ENCODE measurements around the gene LEMD2.

Gene LEMD2

DNA sequence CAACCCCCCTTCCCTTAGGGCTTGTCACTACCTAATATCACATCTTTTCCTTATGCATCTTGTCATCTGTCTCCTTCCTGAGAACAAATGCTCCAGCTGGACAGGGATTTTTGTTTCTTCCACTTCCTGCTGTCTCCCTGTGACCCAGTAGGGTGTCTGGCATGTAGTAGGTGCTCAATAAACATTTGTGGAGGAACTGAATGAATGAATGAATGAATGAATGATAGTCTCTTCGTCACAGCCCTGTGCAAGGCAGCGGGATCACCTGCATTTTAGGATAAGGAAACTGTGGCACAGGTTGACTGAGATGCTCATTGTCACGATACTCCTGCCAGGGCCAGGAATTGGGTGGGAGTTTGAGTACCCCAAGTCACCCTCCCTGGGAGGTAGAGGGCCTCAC lies 14.2 kb downstream of the LEMD2 start:
- DNase-seq (ENCODE audit: low read depth in 2 of 2), result no peak

DNA sequence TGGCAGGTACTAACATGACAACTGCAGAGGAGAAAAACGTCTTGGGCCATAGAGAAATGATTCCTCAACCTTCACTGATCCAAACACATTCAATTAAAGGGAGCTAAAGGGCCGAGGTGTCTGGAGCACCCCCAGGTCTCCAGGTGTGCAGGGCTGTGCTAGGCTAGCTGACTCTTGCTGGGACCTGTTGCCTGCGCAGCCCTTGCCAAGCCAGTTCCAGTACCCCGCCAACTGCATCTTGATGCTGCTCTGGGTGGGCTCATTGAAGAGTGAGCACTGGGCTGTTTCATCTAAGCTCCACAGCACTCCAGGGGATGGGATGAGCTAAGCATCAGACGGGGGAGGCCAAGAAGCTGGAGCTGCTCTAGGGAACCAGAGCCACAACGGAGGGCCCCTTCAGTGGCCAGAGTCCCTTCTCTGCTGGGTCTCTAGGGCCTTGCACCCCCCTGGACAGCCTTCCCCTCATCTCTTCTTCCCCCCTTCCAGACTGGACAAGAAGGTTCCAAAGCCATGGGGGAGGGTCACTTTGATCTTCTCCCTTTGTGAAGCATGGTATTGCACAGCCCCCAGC lies 15.9 kb downstream of the LEMD2 start:
- DNase-seq (ENCODE audit: low read depth in 2 of 2), result no peak

DNA sequence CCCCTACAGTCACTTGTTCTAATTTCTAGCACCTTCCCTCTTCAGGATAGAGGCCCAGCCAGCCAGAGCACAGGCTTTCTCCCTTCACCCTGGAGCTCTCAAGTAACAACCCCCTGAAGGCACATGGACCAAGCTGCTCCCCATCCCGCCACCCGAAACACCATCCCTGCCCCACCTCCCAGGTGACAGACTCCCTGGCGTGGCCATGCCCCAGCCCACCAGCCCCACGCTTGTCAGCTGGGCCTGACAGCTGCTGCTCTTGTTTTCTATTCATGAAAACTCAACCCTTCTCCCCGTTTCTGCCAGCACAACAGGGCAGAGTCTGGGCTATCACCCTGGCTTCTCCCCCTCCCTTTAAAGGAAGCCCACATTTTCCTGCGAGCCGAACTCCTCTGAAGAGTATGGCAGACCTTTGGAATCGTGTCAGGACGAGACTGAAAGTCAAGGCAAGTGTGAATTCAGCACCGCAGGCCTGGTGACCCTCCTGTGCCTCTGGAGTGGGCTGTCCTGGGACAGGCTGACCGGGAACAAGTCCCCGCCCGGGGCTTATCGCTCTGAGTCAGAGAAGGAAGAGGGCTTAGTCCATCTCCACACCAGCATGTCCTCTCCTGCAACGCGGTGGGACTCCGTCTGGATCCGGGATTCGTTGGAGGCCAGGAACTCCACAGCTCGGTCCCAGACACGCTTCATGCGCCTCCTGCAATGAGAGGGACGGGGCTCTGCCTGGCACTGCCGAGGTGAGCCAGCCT lies 16.7 kb downstream of the LEMD2 start:
- DNase-seq (ENCODE audit: low read depth in 2 of 2), result no peak

DNA sequence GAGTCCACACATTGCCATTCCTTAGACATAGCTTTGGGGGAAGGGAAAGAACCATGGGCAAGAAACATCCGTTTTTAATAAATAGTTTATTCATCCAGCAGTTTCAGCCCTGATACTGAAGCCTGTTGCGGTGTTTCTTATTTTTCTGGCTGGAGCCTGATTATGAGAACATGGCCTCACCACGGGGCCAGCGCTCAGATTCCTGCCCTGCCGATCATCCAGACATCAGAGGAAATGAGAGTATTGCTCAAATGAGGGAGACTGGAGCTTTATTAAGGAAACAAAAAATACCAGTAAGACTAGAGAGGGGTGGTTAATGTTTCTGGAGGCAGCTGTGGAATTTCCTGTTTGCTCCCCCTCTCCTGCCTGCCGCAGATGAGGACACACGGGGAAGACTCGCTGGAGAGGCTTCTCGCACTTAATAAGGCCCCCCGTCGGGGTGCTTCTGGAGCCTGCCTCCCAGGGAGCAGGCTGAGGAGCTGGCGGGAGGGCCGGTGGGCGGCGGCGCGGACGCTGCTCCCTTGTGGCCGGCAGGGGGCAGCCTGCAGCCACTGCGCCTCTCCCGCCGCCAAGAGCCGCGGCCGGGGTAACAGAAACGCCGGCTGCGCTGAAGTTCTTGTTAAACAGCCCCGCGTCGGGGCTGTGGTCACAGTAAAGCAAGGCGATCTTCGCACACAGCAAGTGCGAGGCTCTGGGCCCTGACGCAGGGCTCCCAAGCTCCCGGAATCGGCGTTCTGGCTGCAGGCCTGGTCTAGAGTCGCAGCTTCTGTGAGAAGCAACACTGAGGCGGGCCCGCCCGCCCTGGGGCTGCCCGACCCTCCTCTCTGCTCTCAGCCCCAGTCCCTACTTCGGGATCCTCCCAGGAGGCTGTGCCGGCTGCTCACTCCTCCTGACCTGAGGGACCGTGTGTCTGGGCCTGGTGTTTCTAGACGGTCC lies 17.5 kb downstream of the LEMD2 start:
- DNase-seq (ENCODE audit: low read depth in 2 of 2), result peak; percentile 23 to 27

DNA sequence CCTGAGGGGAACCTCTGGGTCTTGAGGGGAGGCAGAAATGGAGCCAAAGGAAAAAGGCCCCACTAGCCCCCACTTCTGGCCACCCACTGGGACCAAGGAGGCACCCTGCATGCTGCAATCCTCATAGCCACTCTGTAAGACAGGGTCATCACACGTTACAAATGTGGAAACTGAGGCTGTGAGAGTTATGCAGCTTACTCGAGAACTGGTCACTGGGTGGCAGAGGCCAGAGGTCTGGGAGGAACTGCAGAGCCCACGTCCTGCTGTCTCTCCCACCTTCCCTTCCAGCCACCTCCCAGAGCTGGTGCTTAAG lies 18.1 kb downstream of the LEMD2 start:
- no peak for DNase-seq (ENCODE audit: low read depth in 2 of 2)

DNA sequence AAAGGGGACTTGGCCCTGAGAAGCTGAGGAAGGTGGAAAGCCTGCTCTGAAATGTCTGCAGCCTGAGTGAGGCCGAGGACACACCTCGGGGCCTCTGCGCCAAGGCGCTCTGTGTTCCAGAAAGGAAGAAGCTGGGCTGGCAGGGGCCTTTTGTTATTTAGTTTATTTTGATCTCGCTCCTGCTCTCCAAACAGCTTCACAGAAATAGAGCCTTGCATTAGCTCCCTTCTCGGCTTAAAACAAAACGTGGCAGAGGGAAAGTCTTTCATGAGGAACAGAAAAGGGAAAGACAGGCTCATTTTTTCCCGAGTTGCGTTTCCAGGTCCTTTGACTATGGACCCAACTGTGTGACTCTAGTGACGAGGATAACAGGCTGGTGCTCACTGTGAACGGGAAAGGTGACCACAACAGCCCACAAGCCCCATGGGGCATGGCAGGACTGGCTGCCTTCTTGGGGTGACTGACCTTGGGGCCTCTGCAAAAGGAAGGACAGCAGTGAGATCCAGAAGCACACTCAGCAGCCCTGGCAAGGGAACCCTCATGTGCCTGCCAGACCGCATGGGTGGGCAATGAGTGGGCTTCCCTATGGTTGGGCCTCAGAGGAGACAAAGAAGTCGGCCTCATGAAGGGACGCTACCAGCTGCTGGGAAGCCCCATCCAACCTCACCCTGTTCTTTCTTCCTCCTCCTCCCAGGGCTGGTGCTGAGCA lies 18.7 kb downstream of the LEMD2 start:
- DNase-seq (ENCODE audit: low read depth in 2 of 2), result no peak

DNA sequence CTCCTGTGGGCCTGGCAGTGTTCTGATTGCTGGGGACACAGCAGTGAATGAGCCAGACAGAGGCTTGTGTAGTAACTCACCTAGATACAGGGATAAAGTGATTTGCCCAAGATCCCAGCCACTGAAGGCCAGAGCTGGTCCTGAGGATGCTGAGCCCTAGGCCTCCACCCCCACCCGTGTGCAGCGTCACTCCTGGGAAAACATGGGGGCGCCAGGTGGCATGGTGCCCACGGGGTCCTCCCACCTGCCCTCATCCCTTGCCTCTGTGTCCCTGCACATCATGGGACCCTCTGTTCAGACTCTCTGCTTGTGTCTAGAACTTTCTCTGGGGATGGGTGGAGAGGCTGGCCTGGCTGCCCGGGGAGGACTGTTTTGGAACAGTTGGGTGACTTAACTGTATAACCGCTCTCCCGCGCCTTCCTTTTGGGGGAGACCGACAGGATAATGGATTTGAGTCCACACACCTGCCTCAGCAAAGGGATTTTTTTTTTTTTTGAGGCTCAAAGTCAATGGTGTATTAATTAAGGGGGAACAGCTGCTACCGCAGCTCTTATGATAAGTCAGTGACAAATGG lies 19.6 kb downstream of the LEMD2 start:
- no peak for DNase-seq (ENCODE audit: low read depth in 2 of 2)

DNA sequence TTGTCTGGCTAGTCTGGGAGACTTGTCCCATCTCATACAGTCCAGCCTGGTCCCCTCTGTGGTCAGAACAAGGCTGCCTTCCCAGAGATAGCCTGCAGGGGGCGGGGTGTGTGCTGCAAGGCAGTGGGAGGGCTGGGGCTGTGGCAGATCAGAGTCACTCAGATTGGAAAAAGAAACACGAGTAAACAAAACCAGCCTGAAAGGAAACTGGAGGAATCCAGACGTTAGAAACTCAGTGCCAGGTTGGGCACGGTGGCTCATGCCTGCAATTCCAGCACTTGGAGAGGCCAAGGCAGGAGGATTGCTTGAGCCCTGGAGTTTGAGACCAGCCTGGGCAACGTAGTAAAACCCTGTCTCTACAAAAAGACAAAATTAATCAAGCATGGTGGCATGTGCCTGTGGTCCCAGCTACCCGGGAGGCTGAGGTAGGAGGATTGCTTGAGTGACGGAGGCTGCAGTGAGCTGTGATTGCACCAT lies 20.2 kb downstream of the LEMD2 start:
- DNase-seq (ENCODE audit: low read depth in 2 of 2), result peak; percentile 32 to 34

DNA sequence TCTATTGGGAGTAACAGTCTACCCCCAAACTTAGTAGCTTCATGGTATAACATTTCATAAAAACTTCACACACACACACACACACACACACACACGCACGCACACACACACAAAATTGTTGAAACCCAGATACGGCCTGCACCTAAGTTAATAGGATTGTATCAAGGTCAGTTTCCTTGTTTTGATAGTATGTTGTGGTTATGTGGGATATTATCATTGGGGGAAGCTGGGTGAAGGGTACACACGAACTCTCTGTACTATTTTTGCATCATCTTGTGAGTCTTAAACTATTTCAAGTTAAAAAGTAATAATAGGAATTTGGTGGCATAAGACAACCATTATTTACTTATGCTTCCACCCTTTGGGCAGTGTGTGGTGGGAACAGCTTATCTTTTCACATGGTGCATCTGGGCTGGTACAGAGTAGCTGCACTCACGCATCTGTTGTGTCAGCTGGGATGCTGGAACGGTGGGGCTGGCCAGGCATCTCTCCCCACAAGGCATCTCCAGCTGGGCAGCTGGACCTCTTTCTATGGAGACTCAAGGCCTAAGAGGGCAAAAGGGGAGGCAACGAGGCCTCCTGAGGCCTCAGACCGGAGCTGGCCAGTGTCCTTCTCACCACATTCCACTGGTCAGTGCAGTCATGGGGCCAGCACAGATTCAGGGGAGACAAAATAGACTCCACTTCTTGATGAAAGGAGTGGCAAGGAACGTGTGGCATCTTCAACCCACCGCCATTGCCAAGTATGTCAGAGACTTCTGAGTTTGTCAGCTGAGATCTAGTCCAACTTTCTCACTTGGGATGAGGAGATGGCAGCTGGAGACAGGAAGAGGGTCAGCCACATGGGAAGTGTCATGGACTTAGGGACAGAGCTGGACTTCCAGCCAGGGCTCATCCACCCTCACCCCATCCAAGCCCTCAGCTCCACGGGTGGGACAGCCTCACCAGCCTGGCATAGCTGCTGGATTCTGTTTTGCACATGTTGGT lies 21.7 kb downstream of the LEMD2 start:
- no peak for DNase-seq (ENCODE audit: low read depth in 2 of 2)

DNA sequence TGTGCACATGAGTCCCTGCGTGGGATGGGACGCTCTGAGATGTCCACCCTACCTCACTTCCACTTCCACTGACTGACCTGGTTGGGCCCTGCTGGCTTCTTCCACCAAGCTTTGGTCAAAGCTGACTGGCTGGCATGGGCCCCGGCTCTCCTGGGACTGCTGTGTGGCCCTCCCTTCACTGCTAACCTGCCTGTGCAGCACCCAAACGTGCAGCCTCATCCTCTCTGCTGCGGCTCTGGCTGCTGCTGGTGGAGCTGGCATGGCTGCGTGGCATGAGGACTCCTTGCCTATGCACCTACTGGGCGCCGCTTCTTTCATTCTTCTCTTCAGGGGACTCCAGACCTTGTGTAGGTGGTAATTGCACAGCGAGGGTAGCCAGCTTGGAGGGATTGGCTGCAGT lies 23.6 kb downstream of the LEMD2 start:
- no peak for DNase-seq (ENCODE audit: low read depth in 2 of 2)

DNA sequence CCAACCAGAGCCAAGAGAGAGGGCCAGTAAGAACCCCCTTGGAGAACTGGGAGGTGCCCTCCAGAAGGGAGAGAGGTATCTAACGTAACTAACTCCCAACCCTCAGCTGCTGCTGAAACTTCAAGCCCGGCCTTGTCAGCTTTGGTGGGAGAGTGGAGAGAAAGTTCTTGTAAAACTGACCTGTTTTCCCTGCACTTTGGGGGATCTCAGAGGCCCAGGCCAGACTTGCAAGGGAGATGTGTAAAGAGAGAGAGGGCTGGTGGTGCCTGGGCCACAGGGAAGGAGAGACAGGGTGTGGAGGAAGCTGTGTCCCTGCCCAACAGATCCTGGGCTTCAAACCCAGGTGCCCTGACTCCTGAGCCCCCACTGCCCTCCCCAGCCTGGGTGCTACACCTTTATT lies 24.9 kb downstream of the LEMD2 start:
- DNase-seq (ENCODE audit: low read depth in 2 of 2), result no peak

DNA sequence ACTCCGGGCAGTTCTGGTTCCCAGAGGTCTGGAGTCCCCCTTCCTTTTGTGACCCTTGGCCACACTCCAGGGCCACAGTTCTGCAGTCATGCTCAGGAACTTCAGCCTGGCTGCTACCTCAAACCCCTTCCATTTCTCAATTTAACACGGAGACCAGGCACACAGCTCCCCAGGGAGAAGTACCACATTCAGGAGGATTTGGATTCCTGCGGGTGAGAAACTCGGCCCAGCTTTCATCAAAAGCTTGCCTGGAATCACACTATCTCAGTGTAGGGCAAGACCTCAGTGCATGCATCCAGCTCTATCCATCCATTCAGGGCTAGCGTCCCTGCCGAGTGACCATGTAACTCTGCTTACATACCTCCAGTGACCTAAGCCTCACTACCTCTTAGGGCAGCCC lies 25.4 kb downstream of the LEMD2 start:
- DNase-seq (ENCODE audit: low read depth in 2 of 2), result no peak

DNA sequence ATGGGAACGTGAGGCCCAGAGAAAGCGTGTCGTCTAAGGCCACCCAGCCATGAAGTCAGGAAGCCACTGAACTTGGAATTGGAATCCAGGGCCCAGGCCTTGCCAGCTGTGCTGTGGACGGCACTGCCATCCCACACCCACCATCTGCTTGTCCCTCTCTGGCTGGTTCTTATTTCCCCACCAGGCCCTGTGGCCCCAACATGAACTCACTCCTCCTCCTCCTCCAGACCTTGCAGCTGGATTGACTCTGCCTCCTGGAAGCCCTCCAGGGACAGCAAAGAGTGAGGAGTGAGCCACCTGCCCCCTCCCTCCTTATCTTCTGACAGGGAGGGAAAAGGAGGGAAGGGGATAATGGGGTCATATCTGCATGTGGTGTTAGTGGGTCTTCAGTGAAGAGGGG lies 26.2 kb downstream of the LEMD2 start:
- no peak for DNase-seq (ENCODE audit: low read depth in 2 of 2)

DNA sequence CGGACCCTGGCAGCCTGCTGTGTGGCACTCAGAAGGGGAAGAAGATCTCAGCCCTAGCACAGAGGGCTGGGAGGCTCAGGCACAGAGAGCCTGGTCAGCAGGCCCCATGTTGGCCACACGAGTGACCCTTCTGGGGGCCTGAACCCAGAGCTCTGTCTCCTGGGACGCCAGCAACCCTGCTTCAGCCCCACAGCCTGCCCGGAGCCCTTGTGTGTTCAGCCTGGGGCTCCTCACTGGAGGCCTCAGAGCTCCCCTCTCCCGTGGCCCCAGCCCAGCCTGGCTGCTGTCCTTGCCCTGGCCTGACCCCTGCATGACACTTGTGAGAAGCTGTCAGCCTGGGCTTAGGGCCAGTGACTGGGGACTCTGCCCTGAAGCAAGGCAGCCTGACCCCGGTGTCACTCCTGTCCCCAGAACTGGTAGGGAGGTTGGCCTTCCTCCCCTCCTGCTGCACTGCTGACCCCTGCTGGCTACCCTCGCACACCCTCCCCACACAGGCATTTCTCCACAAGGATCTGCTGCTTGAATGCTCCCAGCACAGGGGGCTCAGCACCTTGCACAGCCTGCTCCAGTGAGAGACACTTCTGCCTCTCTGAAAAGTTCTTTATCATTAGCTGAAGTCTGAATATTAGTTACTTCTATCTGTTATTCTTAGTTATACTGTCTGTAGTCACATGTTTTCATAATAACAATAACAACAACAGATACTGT lies 26.9 kb downstream of the LEMD2 start:
- DNase-seq (ENCODE audit: low read depth in 2 of 2), result peak in 1 of 2 donors; percentile 4

DNA sequence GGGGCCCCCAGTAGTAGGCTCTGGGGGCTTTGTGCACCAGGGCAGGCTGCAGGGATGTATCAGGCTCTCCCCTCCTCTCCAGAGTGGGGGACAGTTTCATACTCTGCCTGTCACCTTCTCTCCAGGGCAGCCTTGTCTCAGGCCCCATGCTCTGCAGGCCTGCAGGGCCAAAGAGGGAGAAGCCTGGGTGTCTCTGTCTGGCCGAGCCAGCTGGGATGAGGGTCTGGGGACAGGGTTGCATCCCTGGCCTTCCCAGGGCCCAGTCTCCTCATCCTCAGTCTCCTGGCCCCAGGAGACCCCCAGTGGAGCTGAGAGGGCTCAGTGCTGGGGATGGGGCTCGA lies 27.4 kb downstream of the LEMD2 start:
- DNase-seq (ENCODE audit: low read depth in 2 of 2), result no peak

DNA sequence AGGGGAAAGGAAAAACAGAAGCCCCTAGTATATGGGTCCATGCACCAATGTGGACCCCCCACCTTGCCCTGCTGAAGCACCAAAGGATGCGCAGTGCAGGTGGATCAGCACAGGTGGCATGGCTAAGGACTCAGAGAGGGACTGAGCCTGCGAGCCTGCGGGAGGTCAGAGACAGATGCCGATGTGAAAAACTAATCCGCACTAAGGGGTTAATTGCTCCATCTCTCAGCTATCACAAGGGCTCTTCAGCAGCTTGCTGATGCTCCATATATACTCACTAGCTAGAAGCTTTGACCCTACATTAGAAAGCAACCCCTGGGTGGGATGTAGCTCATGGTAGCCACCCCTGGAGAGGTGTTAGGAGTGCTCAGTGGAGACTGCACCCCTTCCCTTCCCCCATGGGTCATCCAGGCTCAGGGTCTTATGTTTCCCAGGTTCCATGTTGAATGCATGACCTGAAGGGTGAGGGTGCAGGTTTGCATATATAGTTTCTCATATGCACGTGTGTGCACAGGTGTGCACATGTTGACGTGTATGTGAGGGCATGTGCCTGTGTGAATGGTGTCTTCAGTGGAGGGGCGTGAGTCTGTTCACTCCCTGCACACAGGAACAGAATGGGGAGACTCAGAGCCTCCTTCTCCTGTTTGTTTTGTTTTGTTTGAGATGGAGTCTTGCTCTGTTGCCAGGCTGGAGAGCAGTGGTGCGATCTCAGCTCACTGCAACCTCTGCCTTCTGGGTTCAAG lies 28.9 kb downstream of the LEMD2 start:
- no peak for DNase-seq (ENCODE audit: low read depth in 2 of 2)

DNA sequence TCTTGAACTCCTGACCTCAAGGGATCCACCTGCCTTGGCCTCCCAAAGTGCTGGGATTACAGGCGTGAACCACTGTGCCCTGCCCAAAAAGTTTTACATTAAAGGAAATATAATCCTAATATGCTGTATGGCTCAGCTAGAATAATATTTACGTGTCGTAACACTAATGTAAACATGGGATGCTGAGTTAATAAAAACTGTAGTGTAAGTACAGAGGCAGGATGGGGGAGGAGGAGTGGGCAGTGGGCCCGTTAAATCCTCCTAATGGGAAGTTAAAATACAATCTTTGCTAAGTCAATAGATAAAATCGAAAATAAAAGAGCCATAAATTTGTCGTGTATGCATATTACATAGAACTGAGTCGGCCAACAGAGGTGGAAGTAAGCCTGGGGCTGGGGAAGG lies 30.1 kb downstream of the LEMD2 start:
- DNase-seq (ENCODE audit: low read depth in 2 of 2), result no peak

DNA sequence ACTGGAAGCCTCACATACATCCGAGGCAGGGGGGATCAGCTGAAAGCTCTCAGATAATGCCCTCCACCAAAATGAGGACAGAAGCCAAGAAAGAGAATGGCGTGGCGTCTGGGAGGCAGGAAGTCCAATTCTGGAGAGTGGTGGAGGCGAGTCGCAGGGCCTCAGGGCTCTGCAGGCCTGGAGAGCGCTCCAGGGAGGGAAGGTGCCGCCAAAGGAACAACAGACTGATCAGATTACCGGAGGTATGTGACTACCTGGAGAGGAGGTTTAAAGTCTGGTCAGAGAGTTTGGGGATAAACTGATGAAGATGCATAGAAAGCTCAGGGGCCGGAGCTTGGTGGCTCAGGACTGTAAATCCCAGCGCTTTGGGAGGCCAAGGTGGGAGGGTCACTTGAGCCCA lies 31.0 kb downstream of the LEMD2 start:
- DNase-seq (ENCODE audit: low read depth in 2 of 2), result no peak

DNA sequence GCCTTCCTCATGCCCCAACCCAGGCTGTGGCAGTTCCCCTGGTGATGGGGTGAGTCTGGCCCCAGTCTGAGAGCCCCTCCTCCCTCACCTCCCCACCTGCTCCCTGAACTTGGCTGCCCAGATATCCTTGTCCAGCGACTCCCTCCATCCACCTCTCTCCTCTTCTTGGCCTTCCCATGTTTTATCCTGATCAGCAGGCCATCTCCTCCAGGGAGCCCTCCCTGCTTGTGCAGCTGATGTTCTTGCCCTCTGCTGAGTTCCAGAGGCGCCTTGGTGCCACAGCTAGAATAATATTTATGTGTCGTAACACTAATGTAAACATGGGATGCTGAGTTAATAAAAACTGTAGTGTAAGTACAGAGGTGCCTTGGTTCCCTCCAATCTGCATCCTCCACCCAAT lies 31.8 kb downstream of the LEMD2 start:
- DNase-seq (ENCODE audit: low read depth in 2 of 2), result no peak

Data from activated CD8-positive, alpha-beta memory T cell treated with anti-CD3 and anti-CD28 coated beads for 4 hours (primary cell).